CD14-positive monocyte (primary cell): ENCODE measurements around the gene OSBPL10. TPM values are rescaled to one million over a fixed set of nuclear protein-coding genes. Genes with fewer than 3 reads are reported as not detected.

ENCODE experiments used
- DNase-seq, 3 donors: peaks; one replicate each; pipeline ENCODE4 v3.0.0-alpha.2; 2011 to 2022
- H2AFZ ChIP-seq: 2 replicates; pipeline ENCODE4 v1.6.0; 2012; ENCODE audit warnings: mild to moderate bottlenecking, low read depth, low read length, inconsistent platforms; ENCODE audit not compliant: insufficient read depth, poor library complexity, severe bottlenecking
- H3K27ac ChIP-seq, 2 donors: 1 replicate in 1 of 2; 2 replicates in 1 of 2; pipeline ENCODE4 v1.5.1; 2012 to 2013; ENCODE audit warnings: low read length in 2 of 2, control low read depth in 1 of 2, inconsistent platforms in 1 of 2, low read depth in 1 of 2, mild to moderate bottlenecking in 1 of 2
- H3K27me3 ChIP-seq, 2 donors: one replicate each; pipeline versions ENCODE4 v1.6.0 to v1.6.1; 2011 to 2013; ENCODE audit warnings: low read length in 2 of 2; ENCODE audit not compliant: control insufficient read depth in 2 of 2, insufficient read depth in 2 of 2
- H3K36me3 ChIP-seq, 2 donors: replicated peaks in 1 of 2; 1 replicate in 1 of 2; 2 replicates in 1 of 2; pipeline versions ENCODE4 v1.5.1 to v1.6.1; 2012 to 2013; ENCODE audit warnings: low read length in 2 of 2, control low read depth in 1 of 2, inconsistent platforms in 1 of 2, mild to moderate bottlenecking in 1 of 2; ENCODE audit not compliant: insufficient read depth in 2 of 2, control insufficient read depth in 1 of 2
- H3K4me1 ChIP-seq, 2 donors: 1 replicate in 1 of 2; 2 replicates in 1 of 2; pipeline versions ENCODE4 v1.5.1 to v1.6.1; 2012 to 2013; ENCODE audit warnings: low read length in 2 of 2, control low read depth in 1 of 2, inconsistent platforms in 1 of 2, mild to moderate bottlenecking in 1 of 2, moderate library complexity in 1 of 2; ENCODE audit not compliant: insufficient read depth in 2 of 2, control insufficient read depth in 1 of 2
- H3K4me2 ChIP-seq: replicated peaks from 2 replicates; pipeline ENCODE3; 2012; ENCODE audit warnings: low read length, moderate library complexity, mild to moderate bottlenecking; ENCODE audit not compliant: poor library complexity, severe bottlenecking; ENCODE audit errors: extremely low read depth
- H3K4me3 ChIP-seq, 3 experiments: fragments of 200-600 bp in 1 of 3; sonication (generic) in 1 of 3; replicated peaks in 1 of 3; 1 replicate in 2 of 3; 2 replicates in 1 of 3; pipeline ENCODE4 v1.5.1; 2011 to 2013; ENCODE audit warnings: low read length in 3 of 3, mild to moderate bottlenecking in 3 of 3, control low read depth in 2 of 3, low read depth in 2 of 3, inconsistent platforms in 1 of 3, moderate library complexity in 1 of 3
- H3K79me2 ChIP-seq: 2 replicates; pipeline ENCODE4 v1.6.0; 2012; ENCODE audit warnings: mild to moderate bottlenecking, control low read depth, inconsistent platforms, low read length, moderate library complexity; ENCODE audit not compliant: insufficient read depth
- H3K9ac ChIP-seq: 2 replicates; pipeline ENCODE4 v1.6.0; 2017; ENCODE audit warnings: low read length, mild to moderate bottlenecking; ENCODE audit not compliant: insufficient read depth, poor library complexity, severe bottlenecking
- H3K9me3 ChIP-seq, 2 donors: replicated peaks in 1 of 2; 1 replicate in 1 of 2; 2 replicates in 1 of 2; pipeline versions ENCODE4 v1.5.1 to v1.6.1; 2012 to 2013; ENCODE audit warnings: low read length in 2 of 2, control low read depth in 1 of 2; ENCODE audit not compliant: control insufficient read depth in 1 of 2, insufficient read depth in 1 of 2
- H4K20me1 ChIP-seq: 2 replicates; pipeline ENCODE4 v1.6.0; 2012; ENCODE audit warnings: mild to moderate bottlenecking, low read length, control low read depth, moderate library complexity; ENCODE audit not compliant: insufficient read depth
- H3K27ac Mint-ChIP-seq, 7 donors: one replicate each; pipeline ENCODE4 v1.8.0; 2020; ENCODE audit warnings: mild to moderate bottlenecking in 7 of 7, mixed read lengths in 7 of 7, moderate library complexity in 6 of 7, inconsistent platforms in 2 of 7
- H3K27me3 Mint-ChIP-seq, 3 donors: one replicate each; pipeline ENCODE4 v1.8.0; 2021 to 2022; ENCODE audit warnings: low read depth in 3 of 3, mild to moderate bottlenecking in 3 of 3, mixed read lengths in 3 of 3, moderate library complexity in 3 of 3, inconsistent platforms in 1 of 3
- H3K36me3 Mint-ChIP-seq, 2 donors: one replicate each; pipeline ENCODE4 v1.8.0; 2020; ENCODE audit warnings: mixed read lengths in 2 of 2, inconsistent platforms in 1 of 2, mild to moderate bottlenecking in 1 of 2
- H3K4me1 Mint-ChIP-seq: one replicate; pipeline ENCODE4 v1.8.0; 2020; ENCODE audit warnings: mild to moderate bottlenecking, mixed read lengths
- H3K4me3 Mint-ChIP-seq, 2 donors: one replicate each; pipeline ENCODE4 v1.8.0; 2020; ENCODE audit warnings: mild to moderate bottlenecking in 2 of 2, mixed read lengths in 2 of 2, moderate library complexity in 1 of 2
- H3K9me3 Mint-ChIP-seq, 7 donors: one replicate each; pipeline ENCODE4 v1.8.0; 2020 to 2022; ENCODE audit warnings: mixed read lengths in 7 of 7, mild to moderate bottlenecking in 6 of 7, moderate library complexity in 6 of 7, inconsistent platforms in 2 of 7
- WGBS: methylation state at CpG from one replicate; pipeline ENCODE4 v1.1.5; 2013; ENCODE audit warnings: missing lambda C conversion rate; ENCODE audit not compliant: insufficient coverage; 5-methylcytosine and 5-hydroxymethylcytosine counted together
- intact Hi-C, 2 donors: fragments of 100-400 bp; cut with micrococcal nuclease; formaldehyde crosslinking; loops; one replicate each; pipeline versions ENCODE4 v1.15.0 to v1.15.1; 2023
- polyA plus RNA-seq, 3 donors: library from polyadenylated mRNA; depleted of rRNA in 1 of 3; unstranded in 2 of 3; stranded (reverse) in 1 of 3; fragments of 300-500 nt in 2 of 3; fragments of >200 nt in 1 of 3; fragmentation: Illumina TruSeq in 2 of 3; gene quantifications; 1 replicate in 2 of 3; 2 replicates in 1 of 3; pipeline ENCODE4 v1.2.3, GENCODE V29; 2012 to 2021
- TF ChIP-seq, protein P1 (sequence below): fragments of 200-600 bp; IDR thresholded peaks from one replicate; pipeline ENCODE4 v1.8.0; 2022; ENCODE audit warnings: antibody characterized with exemption, mild to moderate bottlenecking

The OSBPL10 gene
- polyA plus RNA-seq, 3 donors: 0.03 TPM; not detected in 2

DNA sequence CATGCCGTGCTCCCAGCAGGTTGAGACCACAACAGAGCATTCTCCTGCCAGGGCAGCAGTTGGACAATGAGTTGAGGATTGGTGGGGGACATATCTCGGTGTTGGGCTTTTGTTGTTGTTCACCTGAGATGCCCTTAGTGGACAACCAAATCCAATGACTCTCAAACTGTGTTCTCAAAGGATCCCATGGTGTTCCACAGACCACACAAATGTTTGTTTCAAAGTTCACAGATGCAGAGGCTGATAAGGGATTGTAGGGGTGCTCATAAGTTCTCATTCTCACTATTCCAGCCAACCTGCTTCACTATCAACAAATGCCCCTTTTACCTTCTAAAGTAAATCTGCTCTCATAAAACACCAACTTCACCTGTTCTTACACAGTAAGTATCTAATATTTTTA lies 159.9 kb downstream of the OSBPL10 start:
- H3K27ac Mint-ChIP-seq: no peak overlapping the region
- peaks cover 0 to 10% (median 2%) of the 10 kb centered on the region in 7 donors for H3K9me3 Mint-ChIP-seq
- Histone ChIP-seq H3K4me2 (no peak overlapping the region), H3K4me1 (no peaks in the 10 kb centered on the region), H4K20me1 (no peaks in the 10 kb centered on the region), H2AFZ (no peak overlapping the region), H3K27me3 (no peaks in the 10 kb centered on the region), H3K9ac (no peak overlapping the region), H3K4me3 (no peak overlapping the region), H3K36me3 (no peaks in the 10 kb centered on the region), H3K9me3 (peaks cover 0 to 2% of the 10 kb centered on the region in 2 donors), H3K79me2 (no peaks in the 10 kb centered on the region), H3K27ac (no peak overlapping the region)
- WGBS: no CpG with 5 or more reads among the region's 2 CpGs
- no peaks in the 10 kb centered on the region for H3K4me1 Mint-ChIP-seq
- intact Hi-C loops: no loop called here
- no peak for DNase-seq
- peaks cover 0 to 2% (median 2%) of the 10 kb centered on the region in 3 donors for H3K27me3 Mint-ChIP-seq
- peaks cover 0 to 2% of the 10 kb centered on the region in 2 donors for H3K36me3 Mint-ChIP-seq
- no peak overlapping the region for H3K4me3 Mint-ChIP-seq
- TF ChIP-seq, protein P1, sequence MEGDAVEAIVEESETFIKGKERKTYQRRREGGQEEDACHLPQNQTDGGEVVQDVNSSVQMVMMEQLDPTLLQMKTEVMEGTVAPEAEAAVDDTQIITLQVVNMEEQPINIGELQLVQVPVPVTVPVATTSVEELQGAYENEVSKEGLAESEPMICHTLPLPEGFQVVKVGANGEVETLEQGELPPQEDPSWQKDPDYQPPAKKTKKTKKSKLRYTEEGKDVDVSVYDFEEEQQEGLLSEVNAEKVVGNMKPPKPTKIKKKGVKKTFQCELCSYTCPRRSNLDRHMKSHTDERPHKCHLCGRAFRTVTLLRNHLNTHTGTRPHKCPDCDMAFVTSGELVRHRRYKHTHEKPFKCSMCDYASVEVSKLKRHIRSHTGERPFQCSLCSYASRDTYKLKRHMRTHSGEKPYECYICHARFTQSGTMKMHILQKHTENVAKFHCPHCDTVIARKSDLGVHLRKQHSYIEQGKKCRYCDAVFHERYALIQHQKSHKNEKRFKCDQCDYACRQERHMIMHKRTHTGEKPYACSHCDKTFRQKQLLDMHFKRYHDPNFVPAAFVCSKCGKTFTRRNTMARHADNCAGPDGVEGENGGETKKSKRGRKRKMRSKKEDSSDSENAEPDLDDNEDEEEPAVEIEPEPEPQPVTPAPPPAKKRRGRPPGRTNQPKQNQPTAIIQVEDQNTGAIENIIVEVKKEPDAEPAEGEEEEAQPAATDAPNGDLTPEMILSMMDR: no peak

DNA sequence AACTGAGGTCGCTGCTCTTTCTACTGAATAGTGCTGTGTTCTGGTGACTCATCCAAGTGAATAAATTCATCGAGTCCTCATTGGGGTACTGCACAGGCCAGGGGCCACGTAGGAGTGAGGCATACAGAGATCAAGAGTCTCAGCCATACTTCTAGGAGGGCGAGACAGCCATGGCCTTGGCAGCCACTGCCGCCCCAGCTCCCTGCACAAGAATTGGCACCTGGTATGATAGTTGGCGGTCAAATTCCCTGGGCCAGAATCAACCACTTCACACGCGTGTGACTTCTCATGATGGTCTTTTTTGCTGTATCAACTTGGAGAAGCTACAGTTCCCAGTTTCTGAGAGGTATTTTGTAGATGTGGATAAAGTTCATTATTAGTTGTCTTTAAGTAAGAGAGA lies 161.6 kb downstream of the OSBPL10 start:
- Histone ChIP-seq H3K9ac (no peak overlapping the region), H4K20me1 (no peaks in the 10 kb centered on the region), H3K9me3 (peaks cover 0 to 2% of the 10 kb centered on the region in 2 donors), H3K36me3 (no peaks in the 10 kb centered on the region), H3K27ac (no peak overlapping the region), H3K27me3 (no peaks in the 10 kb centered on the region), H3K4me2 (no peak overlapping the region), H3K4me3 (no peak overlapping the region), H3K4me1 (no peaks in the 10 kb centered on the region), H2AFZ (no peak overlapping the region), H3K79me2 (no peaks in the 10 kb centered on the region)
- intact Hi-C loops: no loop called here
- H3K4me1 Mint-ChIP-seq: peaks cover 5% of the 10 kb centered on the region
- TF ChIP-seq, protein P1: no peak
- peaks cover 0 to 12% (median 2%) of the 10 kb centered on the region in 7 donors for H3K9me3 Mint-ChIP-seq
- H3K27ac Mint-ChIP-seq: no peak overlapping the region
- 100% methylated on average over 7 of the region's 8 CpGs for WGBS
- H3K27me3 Mint-ChIP-seq: peaks cover 0 to 2% (median 2%) of the 10 kb centered on the region in 3 donors
- no peak overlapping the region for H3K4me3 Mint-ChIP-seq
- H3K36me3 Mint-ChIP-seq: peaks cover 0 to 2% of the 10 kb centered on the region in 2 donors
- DNase-seq: no peak
